ENCODE measurements around the gene ZDHHC21. TPM values are rescaled to one million over a fixed set of nuclear protein-coding genes. Genes with fewer than 3 reads are reported as not detected.
"Not testable (repeated sequence)": the region's sequence is repeated elsewhere in the genome, so short reads cannot be mapped to it uniquely, and the experiment has no call there.

Gene ZDHHC21
- total RNA-seq, 2 donors from 2014 or later, result 8.0 to 11.6 TPM

- intact Hi-C loops (cut with DNase I), result no loop called here
- no peak overlapping the region for H3K4me3 ChIP-seq
- no peak overlapping the region for H3K27ac ChIP-seq
- H3K9me3 ChIP-seq, result no peaks in the 10 kb centered on the region
- TF ChIP-seq POLR2A (IDR thresholded peaks at IDR 0.05) (no peak), CTCF (IDR thresholded peaks at IDR 0.05) (no peak), POLR2AphosphoS5 (IDR thresholded peaks at IDR 0.05) (no peak)
- H3K4me1 ChIP-seq (replicated peaks), result no peaks in the 10 kb centered on the region
- 64% methylated on average over 3 of the region's 3 CpGs for WGBS
- no peaks in the 10 kb centered on the region for H3K36me3 ChIP-seq
- H3K27me3 ChIP-seq (replicated peaks; ENCODE audit: insufficient read depth), result no peaks in the 10 kb centered on the region
- DNase-seq (ENCODE audit: low spot score), result no peak
Observed at GRCh38 chr9:14674630-14675029, 18.6 kb downstream of the ZDHHC21 start.

DNA sequence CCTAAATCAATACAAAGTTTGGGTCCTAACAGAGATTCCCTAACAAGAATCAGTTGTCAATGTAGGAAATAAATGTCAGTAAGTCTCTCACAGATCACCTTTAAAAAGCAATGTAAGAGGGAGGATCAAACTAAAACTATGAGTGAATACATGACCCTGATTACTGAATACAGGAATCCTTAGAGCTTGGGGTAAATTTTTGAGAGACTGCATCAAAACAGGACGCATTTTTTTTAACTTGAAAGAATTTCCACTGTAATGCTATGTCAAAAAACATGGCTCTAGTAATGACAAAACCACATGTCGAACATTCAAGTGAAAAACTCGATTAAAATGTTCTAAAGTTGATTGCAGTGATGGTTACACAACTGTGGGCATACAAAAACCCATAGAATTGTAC lies 21.9 kb downstream of the ZDHHC21 start:
- TF ChIP-seq POLR2AphosphoS5 (IDR thresholded peaks at IDR 0.05), result no peak
- TF ChIP-seq CTCF (IDR thresholded peaks at IDR 0.05), result no peak
- no peak for TF ChIP-seq POLR2A (IDR thresholded peaks at IDR 0.05)
- no peaks in the 10 kb centered on the region for H3K36me3 ChIP-seq
- H3K4me3 ChIP-seq, result no peak overlapping the region
- DNase-seq (ENCODE audit: low spot score), result no peak
- H3K4me1 ChIP-seq (replicated peaks), result no peaks in the 10 kb centered on the region
- 92% methylated on average over 3 of the region's 3 CpGs for WGBS
- no peaks in the 10 kb centered on the region for H3K27me3 ChIP-seq (replicated peaks; ENCODE audit: insufficient read depth)
- intact Hi-C loops (cut with DNase I), result no loop called here
- H3K27ac ChIP-seq, result no peak overlapping the region
- no peaks in the 10 kb centered on the region for H3K9me3 ChIP-seq

GRCh38 chr9:14670718-14671117 lies 22.5 kb downstream of the ZDHHC21 start:
- H3K4me1 ChIP-seq (replicated peaks), result no peaks in the 10 kb centered on the region
- intact Hi-C loops (cut with DNase I), result no loop called here
- WGBS, result 32% methylated on average over 1 of the region's 1 CpG
- DNase-seq (ENCODE audit: low spot score), result no peak
- no peak overlapping the region for H3K4me3 ChIP-seq
- no peaks in the 10 kb centered on the region for H3K9me3 ChIP-seq
- no peaks in the 10 kb centered on the region for H3K36me3 ChIP-seq
- no peak overlapping the region for H3K27ac ChIP-seq
- no peak for TF ChIP-seq CTCF (IDR thresholded peaks at IDR 0.05)
- no peak for TF ChIP-seq POLR2AphosphoS5 (IDR thresholded peaks at IDR 0.05)
- no peak for TF ChIP-seq POLR2A (IDR thresholded peaks at IDR 0.05)
- H3K27me3 ChIP-seq (replicated peaks; ENCODE audit: insufficient read depth), result no peaks in the 10 kb centered on the region

DNA sequence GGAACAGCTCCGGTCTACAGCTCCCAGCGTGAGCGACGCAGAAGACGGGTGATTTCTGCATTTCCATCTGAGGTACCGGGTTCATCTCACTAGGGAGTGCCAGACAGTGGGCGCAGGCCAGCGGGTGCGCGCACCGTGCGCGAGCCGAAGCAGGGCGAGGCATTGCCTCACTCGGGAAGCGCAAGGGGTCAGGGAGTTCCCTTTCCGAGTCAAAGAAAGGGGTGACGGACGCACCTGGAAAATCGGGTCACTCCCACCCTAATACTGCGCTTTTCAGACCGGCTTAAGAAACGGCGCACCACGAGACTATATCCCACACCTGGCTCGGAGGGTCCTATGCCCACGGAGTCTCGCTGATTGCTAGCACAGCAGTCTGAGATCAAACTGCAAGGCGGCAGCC lies 29.2 kb downstream of the ZDHHC21 start:
- intact Hi-C loops (cut with DNase I); DNase-seq (ENCODE audit: low spot score); H3K27ac ChIP-seq: not testable (repeated sequence)

GRCh38 chr9:14662060-14662453 lies 31.2 kb downstream of the ZDHHC21 start:
- intact Hi-C loops (cut with DNase I), result no loop called here
- Histone ChIP-seq H3K36me3 (no peaks in the 10 kb centered on the region), H3K27ac (no peak overlapping the region), H3K4me1 (replicated peaks) (no peaks in the 10 kb centered on the region), H3K9me3 (no peaks in the 10 kb centered on the region), H3K27me3 (replicated peaks; ENCODE audit: insufficient read depth) (no peaks in the 10 kb centered on the region), H3K4me3 (no peak overlapping the region)
- TF ChIP-seq POLR2A (IDR thresholded peaks at IDR 0.05) (no peak), CTCF (IDR thresholded peaks at IDR 0.05) (no peak), POLR2AphosphoS5 (IDR thresholded peaks at IDR 0.05) (no peak)
- 72% methylated on average over 3 of the region's 3 CpGs for WGBS
- no peak for DNase-seq (ENCODE audit: low spot score)

More for the DNA sequence above, 29.2 kb downstream of the ZDHHC21 start:
- H3K9me3 ChIP-seq; H3K36me3 ChIP-seq; H3K4me3 ChIP-seq; H3K4me1 ChIP-seq (replicated peaks); H3K27me3 ChIP-seq (replicated peaks; ENCODE audit: insufficient read depth): not testable (repeated sequence)
- WGBS, result 100% methylated on average over 24 of the region's 30 CpGs

All from prostate gland (tissue), 2 donors.